GM19025 (cell line): ENCODE data around the gene SH3BGRL.
A peak's percentile ranks its signal among the peaks of the same experiment; 100 is the strongest.

Source experiments
- ATAC-seq: cut with Tn5 transposase; IDR thresholded peaks from one replicate; pipeline ENCODE4 v1.9.1; 2021; ENCODE audit warnings: mild to moderate bottlenecking, low read depth, moderate library complexity; ENCODE audit not compliant: unreplicated experiment

SH3BGRL gene

DNA sequence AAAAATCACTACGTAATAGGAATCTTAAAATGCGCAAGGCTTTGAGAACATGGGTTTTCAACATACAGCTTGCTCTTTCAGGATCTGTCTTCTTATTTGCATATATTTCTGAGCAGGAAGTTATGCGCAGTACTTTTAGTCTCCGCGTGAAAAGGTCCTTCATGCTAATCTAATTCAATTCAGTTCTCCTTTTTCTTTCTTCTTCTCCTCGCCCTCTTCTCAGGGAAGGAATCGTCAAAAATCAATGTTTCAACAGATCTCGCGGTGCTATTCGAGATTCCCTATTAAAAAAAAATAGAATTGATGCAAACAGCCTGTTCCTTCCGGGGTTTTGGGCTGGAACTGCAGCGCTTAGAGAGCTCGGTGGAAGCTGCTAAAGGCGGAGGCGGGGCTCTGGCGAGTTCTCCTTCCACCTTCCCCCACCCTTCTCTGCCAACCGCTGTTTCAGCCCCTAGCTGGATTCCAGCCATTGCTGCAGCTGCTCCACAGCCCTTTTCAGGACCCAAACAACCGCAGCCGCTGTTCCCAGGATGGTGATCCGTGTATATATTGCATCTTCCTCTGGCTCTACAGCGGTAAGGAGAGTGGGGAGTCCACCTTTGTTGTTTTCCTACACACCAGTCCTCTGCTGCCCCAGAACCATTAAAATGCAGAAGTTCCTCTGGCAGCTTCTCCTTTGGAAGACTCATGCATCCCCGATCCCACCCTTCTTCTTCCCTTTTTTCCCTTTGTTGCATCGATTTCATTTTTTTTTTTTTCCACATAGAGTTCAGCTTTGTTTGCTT, at the start of gene SH3BGRL, which contains the start of gene HMGN5:
SH3BGRL (plus strand) TSS at position 432 of the 785 bp plus-strand sequence; CDS start at position 531, 99 bp downstream.
HMGN5 (minus strand) TSS at position 243 of the 785 bp plus-strand sequence. CDS start 80,364 bp downstream, outside the sequence.
- peak; percentile 96 for ATAC-seq

DNA sequence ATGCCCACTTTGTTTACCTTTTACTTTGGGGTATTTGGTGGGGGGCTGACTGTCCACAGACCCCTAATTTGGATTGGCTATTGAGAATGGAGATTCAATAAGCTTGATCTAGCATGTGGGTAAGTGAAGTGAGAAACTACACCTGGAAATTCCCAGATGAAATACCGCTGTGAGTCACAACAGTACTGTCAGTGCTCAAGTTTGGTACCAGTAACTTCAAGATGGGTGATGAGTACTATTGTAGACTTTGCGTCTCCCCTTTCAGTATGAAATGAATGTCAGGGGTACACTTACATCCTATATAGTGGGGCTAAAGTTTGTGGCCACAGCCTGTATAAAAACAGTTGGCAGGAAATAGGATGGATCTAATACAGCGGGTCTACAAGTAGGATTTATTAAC, 33.5 kb upstream of the SH3BGRL start:
- no peak for ATAC-seq

DNA sequence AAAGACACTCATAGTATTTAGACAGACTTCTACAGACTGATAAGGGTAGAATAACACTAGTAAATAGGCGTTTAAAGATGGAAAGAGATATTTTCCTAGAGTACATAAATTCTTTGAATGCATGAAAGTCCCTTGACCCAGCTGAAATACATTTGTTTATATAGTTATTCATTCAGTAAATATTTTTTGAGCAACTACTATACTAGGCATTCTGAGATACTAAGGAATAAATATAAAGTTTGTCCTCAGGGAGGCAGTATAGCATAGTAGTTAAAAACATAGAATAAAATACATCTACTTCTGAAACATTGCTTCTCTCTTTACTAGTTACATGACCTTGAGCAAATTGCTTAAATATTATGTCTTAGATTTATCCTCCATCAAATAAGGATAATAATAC, 27.6 kb upstream of the SH3BGRL start:
- ATAC-seq: no peak

DNA sequence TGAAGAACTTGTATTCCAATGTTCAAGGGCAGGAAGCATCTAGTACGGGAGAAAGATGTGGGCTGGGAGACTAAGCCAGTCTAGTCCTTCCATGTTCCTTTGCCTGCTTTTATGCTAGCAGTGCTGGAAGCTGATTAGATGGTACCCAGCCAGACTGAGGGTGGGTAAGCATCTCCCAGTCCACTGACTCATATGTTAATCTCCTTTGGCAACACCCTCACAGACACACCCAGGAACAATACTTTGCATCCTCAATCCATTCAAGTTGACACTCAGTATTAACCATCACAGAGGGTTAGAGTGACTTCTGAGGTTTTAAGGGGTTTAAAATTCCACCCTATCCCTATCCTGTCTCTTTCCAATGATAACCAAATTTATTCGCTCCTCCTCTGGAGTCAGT, 6.6 kb upstream of the SH3BGRL start:
- ATAC-seq: no peak

DNA sequence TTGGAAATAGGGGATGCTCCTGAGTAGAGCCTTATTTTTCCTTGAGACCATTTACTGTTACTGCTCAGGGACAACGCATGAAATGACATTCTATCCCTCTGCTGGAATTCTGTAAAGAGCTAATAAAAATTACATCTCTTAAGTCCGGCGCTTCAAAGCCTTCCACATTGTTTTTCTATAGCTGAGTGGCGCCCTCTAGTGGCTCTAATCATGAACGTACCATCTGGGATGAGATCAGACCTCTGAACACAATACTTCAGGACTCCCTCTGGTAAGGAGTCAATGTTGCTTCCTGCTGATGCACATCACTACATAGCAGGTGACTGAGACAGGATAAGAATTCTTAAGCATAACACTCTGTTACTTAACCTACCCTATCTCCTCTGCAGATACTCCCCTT, 6.2 kb upstream of the SH3BGRL start:
- peak; percentile 80 for ATAC-seq

DNA sequence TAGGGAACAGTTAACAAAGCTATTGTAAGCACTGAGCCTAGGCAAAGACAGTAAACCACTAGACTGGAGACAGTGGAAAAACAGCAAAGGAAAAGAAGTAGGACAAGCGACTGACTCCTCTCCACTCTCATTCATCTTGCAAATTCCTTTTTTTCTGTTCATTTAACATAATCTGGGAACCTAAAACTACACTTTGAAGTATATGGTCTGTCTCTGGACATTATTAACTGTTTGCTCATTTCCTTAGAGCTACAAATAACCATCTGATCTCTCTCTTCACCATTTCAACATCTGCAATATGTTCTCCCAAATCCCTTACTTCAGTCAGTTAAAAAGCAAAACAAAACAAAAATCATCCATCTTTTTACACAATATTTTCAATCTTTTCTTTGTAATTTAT, 831 bp upstream of the SH3BGRL start:
- ATAC-seq: no peak

DNA sequence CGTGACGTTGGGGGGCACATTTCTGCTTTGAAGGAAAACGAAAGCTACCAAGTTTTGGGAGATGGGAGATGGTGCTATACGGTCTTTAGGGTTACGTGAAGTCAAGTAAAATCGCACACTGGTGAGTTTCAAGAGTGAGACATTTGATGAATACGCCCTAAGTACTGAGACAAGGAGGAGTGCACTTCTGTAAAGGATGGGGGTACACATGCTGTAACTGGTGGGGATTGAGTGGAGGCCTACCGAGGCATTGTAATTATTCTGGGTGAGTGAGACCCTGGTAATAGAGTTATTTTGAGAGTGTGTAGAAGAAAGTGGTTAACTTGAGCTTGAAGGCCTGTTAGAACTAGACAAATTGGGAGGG, 536 bp downstream of the SH3BGRL start:
- ATAC-seq: no peak

DNA sequence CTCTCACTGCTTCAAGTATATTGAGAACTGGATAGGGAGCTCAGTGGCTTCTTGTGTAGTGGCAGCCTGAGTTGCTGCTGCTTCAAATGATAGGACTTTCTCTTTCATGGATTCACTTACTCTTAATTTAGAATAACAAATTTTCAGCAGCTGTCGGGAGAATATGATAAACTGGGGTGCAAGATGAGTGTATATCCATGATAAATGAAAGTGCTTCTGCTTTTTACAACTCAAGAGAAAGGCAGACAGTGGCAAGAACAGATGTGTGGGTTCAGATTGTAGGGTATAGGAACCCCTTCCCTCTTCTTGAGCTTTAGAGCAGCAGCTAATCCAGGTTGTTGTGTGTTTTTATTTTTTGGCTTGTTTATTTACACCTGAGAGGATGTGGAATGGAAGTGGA, 1.0 kb downstream of the SH3BGRL start:
- ATAC-seq: no peak

DNA sequence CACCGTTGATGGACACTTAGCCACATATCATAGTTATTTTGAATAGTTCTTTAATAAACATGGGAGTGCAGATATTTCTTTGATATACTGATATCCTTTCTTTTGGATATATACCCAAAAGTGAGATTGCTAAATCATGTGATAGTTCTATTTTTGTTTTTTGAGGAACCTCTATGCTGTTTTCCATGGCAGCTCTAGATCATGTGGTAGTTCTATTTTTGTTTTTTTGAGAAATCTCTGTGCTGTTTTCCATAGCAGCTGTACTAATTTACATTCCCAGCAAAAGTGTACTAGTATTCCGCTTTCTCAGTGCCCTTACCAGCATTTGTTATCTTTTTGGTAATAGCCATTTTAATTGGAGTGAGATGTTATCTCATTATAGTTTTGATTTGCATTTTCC, 3.6 kb downstream of the SH3BGRL start:
- no peak for ATAC-seq

DNA sequence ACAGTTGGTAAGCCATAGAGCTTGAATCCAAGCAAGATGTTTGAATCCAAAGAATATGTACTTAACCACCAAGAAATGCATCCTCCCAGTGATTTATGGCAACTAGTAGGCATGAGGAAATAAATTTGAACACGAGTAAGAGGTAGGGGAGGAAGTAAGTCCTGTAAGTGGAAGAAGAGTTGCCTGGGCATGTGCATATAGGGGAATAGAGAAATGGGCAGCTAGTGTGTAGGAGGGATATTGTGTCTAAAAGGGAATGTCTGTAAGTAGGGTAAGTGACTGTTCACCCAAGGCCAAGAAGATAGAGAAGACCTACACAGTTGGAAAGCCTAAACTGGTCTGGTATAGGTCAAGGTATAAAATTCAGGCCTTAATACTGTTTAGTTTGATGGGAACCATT, 4.6 kb downstream of the SH3BGRL start:
- no peak for ATAC-seq

DNA sequence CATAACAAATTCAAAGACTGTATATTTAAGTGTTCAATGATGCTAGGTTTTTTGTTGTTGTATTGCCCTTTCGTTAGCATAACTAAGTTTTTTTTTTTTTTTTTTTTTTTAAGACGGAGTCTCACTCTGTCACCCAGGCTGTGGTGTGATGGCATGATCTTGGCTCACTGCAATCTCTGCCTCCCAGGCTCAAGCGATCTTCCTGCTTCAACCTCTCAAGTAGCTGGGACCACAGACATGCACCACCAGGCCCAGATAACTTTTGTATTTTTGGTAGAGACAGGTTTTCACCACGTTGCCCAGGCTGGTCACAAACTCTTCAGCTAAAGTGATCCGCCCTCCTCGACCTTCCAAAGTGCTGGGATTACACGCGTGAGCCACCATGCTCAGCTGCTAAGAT, 7.0 kb downstream of the SH3BGRL start:
- no peak for ATAC-seq

DNA sequence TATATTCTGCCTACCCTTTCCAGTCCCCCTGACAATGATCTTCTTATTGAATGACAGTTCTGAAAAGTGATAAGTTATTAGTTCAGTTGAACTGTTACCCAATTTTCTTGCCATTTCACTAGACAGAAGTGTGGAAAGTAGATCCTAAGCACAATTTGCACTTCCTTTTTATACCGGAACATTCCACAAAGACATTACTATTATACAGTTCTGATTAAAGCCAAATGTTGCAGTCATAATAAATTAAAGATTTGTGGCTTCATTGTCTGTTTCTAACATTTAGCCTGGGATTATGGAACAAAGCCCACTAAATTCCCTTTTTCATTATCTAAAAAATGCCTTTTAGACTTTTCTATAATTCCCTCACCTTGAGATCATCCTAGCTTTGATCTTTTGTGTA, 13.8 kb downstream of the SH3BGRL start:
- no peak for ATAC-seq

DNA sequence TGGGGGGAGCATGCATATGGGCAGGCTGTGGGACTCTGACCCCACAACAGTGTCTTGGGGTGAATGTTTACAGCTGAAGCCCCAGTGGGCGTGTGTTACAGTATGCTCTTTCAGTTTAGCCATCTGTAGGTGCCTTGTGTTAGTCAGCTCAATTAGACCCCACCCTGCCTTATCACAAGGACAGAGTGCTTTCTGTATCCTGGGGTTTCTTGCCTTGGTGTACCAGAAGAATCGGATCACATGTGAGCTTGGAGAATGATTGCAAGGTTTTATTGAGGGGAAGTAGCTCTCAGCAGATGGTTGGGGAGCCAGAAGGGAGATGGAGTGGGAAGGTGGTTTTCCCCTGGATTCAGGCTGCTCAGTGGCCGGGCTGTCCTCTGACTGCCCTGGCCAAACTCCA, 27.3 kb downstream of the SH3BGRL start:
- ATAC-seq: no peak

DNA sequence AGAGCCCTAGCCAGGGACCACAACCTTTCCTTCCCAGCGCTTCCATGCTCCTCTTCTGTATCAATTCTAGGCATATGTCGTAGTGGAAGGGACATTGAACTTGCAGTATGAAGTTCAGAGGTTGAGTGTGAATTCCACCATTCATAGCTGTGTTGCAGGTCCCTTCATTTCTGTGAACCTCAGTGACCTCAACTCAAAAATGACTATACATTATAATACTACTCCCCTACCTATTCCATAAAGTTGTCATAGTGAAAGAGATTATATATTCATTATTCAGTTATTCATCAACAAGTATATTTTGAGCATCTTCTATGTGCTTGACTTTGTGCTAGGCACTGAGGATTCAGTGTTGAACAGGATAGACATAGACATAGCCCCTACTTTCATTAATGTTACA, 28.0 kb downstream of the SH3BGRL start:
- no peak for ATAC-seq

DNA sequence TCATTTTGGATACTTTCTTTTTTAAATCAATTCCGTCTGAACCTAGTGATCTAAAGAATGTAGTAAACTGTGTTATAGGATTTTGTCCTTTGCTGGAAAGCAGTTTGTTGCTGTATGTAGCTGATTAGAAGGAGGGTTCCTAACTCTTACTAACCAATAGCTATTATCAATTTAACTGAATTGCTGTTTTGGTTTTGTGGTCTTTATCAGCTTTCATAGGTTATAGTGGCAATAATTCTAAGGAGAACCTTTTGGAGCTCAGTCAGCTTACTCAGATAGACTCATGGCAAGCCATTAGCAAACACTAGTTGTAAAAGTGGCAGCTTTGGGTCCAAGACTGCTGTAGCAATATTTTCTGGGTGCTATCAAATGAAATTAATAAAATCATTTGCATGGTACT, 29.6 kb downstream of the SH3BGRL start:
- ATAC-seq: no peak

DNA sequence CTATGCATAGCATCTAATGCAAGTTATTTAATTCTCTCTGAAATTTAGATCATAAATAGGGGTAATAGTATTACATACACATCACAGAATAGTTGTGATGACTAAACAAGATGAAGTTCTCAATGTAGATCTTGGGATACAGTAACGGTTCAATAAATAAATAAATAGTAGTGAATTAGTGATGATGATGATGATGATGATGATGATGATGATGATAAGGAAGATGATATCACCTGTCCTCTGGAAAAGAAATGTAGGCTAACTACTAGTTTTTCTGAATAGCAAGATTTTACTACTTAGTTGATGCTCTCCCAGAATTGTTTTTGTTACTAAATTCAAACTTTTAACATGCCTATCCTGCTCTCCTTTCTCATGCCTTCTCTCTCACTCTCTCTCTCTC, 30.3 kb downstream of the SH3BGRL start:
- no peak for ATAC-seq

DNA sequence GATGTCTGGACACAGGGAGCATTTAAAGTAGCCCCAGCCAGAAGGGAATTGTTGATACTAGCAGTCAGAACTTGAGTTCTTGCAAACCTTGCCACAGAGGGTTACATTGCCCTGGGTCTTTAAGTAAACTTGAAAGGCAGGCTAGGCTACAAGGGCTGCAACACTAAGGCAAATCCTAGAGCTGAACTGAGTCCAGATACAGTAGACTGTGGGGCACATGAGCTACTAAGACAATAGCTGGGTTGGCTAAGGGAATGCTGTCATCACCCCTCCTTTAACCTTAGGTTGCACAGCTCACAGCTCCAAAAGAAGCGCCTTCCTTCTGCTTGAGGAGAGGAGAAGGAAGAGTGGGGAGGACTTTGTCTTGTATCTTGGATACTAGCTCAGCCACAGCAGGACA, 35.6 kb downstream of the SH3BGRL start:
- no peak for ATAC-seq

DNA sequence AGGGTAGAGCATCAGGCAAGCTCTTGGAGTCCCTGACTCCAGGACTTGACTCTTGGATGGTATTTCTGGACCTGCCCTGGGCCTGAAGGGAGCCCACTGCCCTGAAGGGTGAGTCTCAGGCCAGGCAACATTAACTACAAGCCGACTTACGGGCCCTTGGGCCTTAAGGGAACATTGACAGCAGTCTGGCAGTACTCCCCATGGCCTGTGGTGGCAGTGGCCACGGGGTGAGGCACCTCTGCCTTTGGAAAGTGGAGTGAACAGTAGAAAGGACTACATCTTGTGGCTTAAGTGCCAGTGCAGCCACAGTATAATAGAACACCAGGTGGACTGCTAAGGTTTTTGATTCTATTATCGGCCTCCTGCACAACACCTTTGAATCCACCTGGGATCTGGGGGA, 36.3 kb downstream of the SH3BGRL start:
- no peak for ATAC-seq

DNA sequence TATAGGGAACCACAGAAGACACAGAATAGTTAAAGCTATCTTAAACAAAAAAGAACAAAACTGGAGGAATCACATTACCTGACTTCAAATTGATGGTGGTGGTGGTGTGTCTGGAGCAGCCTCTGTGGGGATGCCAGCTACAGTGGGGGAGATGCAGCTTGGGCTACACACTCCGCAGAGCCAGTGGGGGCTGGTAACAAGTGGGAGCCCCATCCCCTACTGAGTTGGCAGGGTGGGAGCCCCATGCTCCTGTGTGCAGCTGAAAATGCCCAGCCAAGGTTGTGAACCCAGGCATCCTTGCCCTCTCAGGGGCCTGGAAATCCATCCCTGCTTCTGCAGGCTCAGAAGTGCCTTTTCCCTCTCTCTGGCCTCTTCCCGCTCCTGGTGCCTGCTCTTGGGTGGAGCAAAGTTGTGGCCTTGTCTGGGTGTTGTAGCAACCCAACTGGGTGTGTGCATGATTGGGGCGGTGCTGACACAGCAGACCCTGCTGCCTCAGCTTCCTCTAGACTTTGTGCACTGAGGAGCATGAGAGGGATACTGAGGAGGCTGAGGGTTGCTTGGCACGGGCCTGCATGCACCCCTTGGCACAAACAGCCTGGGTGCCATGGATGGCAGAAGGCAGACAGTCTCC, 38.9 kb downstream of the SH3BGRL start:
- ATAC-seq: no peak

DNA sequence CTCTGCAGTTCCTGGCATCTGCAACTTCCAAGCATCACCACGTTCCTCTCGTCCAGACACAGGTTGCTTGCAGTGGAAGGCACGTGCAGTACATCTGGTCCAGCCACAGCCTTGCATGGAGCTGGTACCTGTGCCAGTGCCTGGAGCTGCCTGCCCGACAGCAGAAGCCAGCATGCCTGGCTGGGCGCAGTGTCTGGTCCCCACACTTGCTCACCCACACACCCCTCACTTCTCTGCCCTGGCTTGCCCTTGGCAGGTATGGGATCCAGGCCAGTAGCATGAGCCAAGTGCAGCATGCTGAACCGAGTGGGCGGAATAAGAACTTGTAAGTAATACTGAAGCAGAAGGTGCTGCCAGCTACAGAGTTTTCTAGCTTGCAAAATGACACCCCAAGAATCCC, 39.9 kb downstream of the SH3BGRL start:
- no peak for ATAC-seq

DNA sequence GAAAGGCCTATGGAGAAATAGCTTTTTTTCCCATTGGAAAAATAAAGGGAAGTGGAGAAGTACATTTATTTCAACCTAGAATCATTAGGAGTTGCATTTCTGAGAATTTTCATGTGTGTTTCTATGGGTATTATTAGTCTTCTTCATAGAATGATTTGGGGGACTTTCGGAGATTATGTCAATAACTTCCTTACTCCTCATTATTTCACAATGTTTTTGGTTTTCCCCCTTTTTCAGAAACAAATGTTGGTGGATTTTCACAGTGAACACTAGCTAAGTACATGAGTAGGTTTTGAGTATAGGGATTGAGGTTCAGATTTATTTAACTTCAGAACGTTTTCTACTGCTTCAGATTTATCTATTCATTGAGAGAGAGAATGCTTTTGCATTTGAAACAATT, 54.0 kb downstream of the SH3BGRL start:
- ATAC-seq: no peak

DNA sequence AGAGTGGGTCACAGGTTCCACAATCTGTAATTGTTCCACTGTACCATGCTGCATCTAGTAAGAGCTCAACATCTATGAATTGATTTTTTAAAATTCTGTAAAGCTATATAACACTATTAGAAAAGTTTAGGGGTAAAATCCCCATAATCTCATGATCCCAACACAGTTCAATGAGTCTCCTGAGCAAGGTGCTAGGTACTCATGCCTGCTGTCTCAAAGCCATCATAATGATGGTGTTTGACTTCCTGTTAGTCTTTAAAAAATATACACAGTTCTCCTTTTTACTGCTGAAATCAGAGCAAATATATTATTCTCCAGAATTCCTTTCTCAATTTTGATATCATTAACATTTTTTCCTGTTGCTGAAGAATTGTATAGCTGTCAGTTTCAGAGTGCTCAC, 55.9 kb downstream of the SH3BGRL start:
- ATAC-seq: no peak
